HCT116 (cell line): Measurements from ENCODE around the gene SNCAIP. TPM values are rescaled to one million over a fixed set of nuclear protein-coding genes. Genes with fewer than 3 reads are reported as not detected.

Experiments
- ATAC-seq: fragments of 200-7000 bp; cut with Tn5 transposase; 2 replicates; pipeline ENCODE4 v1.9.1; 2020; ENCODE audit warnings: mild to moderate bottlenecking, moderate library complexity
- BruUV-seq: library from RNA; stranded (reverse); fragments of 400-500 nt; replicated peaks from 2 replicates; lab custom pipeline; 2021; lab: Mats Ljungman, UMichigan
- CTCF ChIA-PET: fragments of 300-600 bp; sonication (Branson Sonifier 250); formaldehyde crosslinking; loops from one replicate; lab custom pipeline; 2021; ENCODE audit warnings: antibody characterized with exemption; lab: Charles Lee
- POLR2A ChIA-PET: fragments of 300-600, 350-600 bp; sonication (Branson Sonifier 250); formaldehyde crosslinking; loops from one replicate; lab custom pipeline; 2021; ENCODE audit warnings: antibody characterized with exemption; lab: Charles Lee
- RAD21 ChIA-PET, 2 experiments: fragments of 300-600 bp; sonication (Branson Sonifier 250); formaldehyde crosslinking; loops; one replicate each; lab custom pipeline; 2023; ENCODE audit warnings: low total read pairs in 2 of 2; ENCODE audit not compliant: uncharacterized antibody in 2 of 2, unreplicated experiment in 2 of 2, low non-redundant PET in 1 of 2; lab: Charles Lee
- DNase-seq: peaks from one replicate; pipeline ENCODE4 v3.0.0-alpha.2; 2010; ENCODE audit warnings: low read depth, low spot score
- H2AFZ ChIP-seq: fragments of 200-600 bp; shearing (Covaris generic), sonication (generic); 2 replicates; pipeline ENCODE4 v1.6.1; 2017; ENCODE audit warnings: low read depth, mixed run types, mixed read lengths, antibody characterized with exemption, low read length; ENCODE audit not compliant: poor library complexity, severe bottlenecking
- H3K27ac ChIP-seq: 2 replicates; pipeline ENCODE4 v1.5.1; 2012; ENCODE audit warnings: low read depth, low read length
- H3K27me3 ChIP-seq: fragments of 200-600 bp; sonication (generic); 2 replicates; pipeline ENCODE4 v1.6.1; 2016; ENCODE audit warnings: mixed run types, low read length, mixed read lengths; ENCODE audit not compliant: insufficient read depth
- H3K36me3 ChIP-seq, 2 experiments: fragments of 200-500 bp in 1 of 2; fragments of 200-600 bp in 1 of 2; sonication (Bioruptor generic) in 1 of 2; sonication (generic) in 1 of 2; 2 replicates each; pipeline versions ENCODE4 v1.5.1 to v1.6.1; 2014 to 2016; ENCODE audit warnings: low read length in 2 of 2, inconsistent platforms in 1 of 2, mixed read lengths in 1 of 2, mixed run types in 1 of 2; ENCODE audit not compliant: insufficient read depth in 2 of 2, control insufficient read depth in 1 of 2
- H3K4me1 ChIP-seq, 2 experiments: fragments of 200-600 bp in 1 of 2; sonication (generic) in 1 of 2; 2 replicates each; pipeline versions ENCODE4 v1.5.1 to v1.6.1; 2012 to 2017; ENCODE audit warnings: low read length in 2 of 2, inconsistent platforms in 1 of 2, mild to moderate bottlenecking in 1 of 2, mixed read lengths in 1 of 2, mixed run types in 1 of 2, moderate library complexity in 1 of 2; ENCODE audit not compliant: insufficient read depth in 2 of 2, control insufficient read depth in 1 of 2
- H3K4me2 ChIP-seq: fragments of 200-600 bp; sonication (generic); 2 replicates; pipeline ENCODE4 v1.6.1; 2017; ENCODE audit warnings: mixed run types, low read length, mixed read lengths
- H3K4me3 ChIP-seq, 2 experiments: fragments of 200-600 bp in 1 of 2; sonication (generic) in 1 of 2; replicated peaks in 1 of 2; 2 replicates each; pipeline ENCODE4 v1.5.1; 2011 to 2016; ENCODE audit warnings: low read length in 2 of 2, control low read depth in 1 of 2, low read depth in 1 of 2, mild to moderate bottlenecking in 1 of 2, mixed read lengths in 1 of 2, mixed run types in 1 of 2
- H3K79me2 ChIP-seq: fragments of 200-600 bp; sonication (generic); 2 replicates; pipeline ENCODE4 v1.6.1; 2017; ENCODE audit warnings: mild to moderate bottlenecking, mixed run types, low read length, moderate library complexity, mixed read lengths; ENCODE audit not compliant: insufficient read depth
- H3K9ac ChIP-seq: fragments of 200-600 bp; sonication (generic); 2 replicates; pipeline ENCODE4 v1.6.1; 2016; ENCODE audit warnings: low read length, mixed read lengths
- H3K9me2 ChIP-seq: fragments of 200-600 bp; sonication (generic), shearing (Covaris generic); 2 replicates; pipeline ENCODE4 v1.6.1; 2017; ENCODE audit warnings: mixed run types, mild to moderate bottlenecking, moderate library complexity; ENCODE audit not compliant: insufficient read depth
- H3K9me3 ChIP-seq, 2 experiments: fragments of 200-500 bp in 1 of 2; fragments of 200-600 bp in 1 of 2; sonication (Bioruptor generic) in 1 of 2; sonication (generic) in 1 of 2; 2 replicates each; pipeline ENCODE4 v1.6.1; 2014 to 2017; ENCODE audit warnings: low read length in 2 of 2, mixed read lengths in 2 of 2, inconsistent platforms in 1 of 2, low read depth in 1 of 2, mild to moderate bottlenecking in 1 of 2, mixed run types in 1 of 2, moderate library complexity in 1 of 2; ENCODE audit not compliant: control insufficient read depth in 1 of 2, insufficient read depth in 1 of 2
- H4K20me1 ChIP-seq: fragments of 200-600 bp; sonication (generic), shearing (Covaris generic); 2 replicates; pipeline ENCODE4 v1.6.1; 2017; ENCODE audit warnings: mixed run types, mild to moderate bottlenecking, moderate library complexity; ENCODE audit not compliant: insufficient read depth
- CBX3 ChIP-seq: IDR thresholded peaks from 2 replicates; pipeline ENCODE4 v1.6.1; 2012; ENCODE audit warnings: low read depth
- FOSL1 ChIP-seq: IDR thresholded peaks from 2 replicates; pipeline ENCODE4 v1.6.1; 2012; ENCODE audit warnings: low read depth
- MAX ChIP-seq: IDR thresholded peaks from 2 replicates; pipeline ENCODE4 v1.6.1; 2012
- RAD21 ChIP-seq: IDR thresholded peaks from 2 replicates; pipeline ENCODE4 v1.6.1; 2012; ENCODE audit warnings: low read depth, mild to moderate bottlenecking
- REST ChIP-seq: IDR thresholded peaks from 2 replicates; pipeline ENCODE4 v1.6.1; 2012; ENCODE audit warnings: low read depth
- SIN3A ChIP-seq: IDR thresholded peaks from 2 replicates; pipeline ENCODE4 v1.6.1; 2012; ENCODE audit warnings: low read depth
- SP1 ChIP-seq: IDR thresholded peaks from 2 replicates; pipeline ENCODE4 v1.6.1; 2012; ENCODE audit warnings: low read depth
- TCF7L2 ChIP-seq: IDR thresholded peaks from 2 replicates; pipeline ENCODE4 v1.7.0; 2011; ENCODE audit warnings: borderline replicate concordance, inconsistent platforms; ENCODE audit not compliant: insufficient read depth, insufficient read length; ENCODE audit errors: extremely low read depth
- YY1 ChIP-seq: IDR thresholded peaks from 2 replicates; pipeline ENCODE4 v1.6.1; 2011; ENCODE audit warnings: low read length, low read depth, moderate library complexity, mild to moderate bottlenecking; ENCODE audit not compliant: insufficient replicate concordance; ENCODE audit errors: extremely low read depth
- ZBTB33 ChIP-seq: IDR thresholded peaks from 2 replicates; pipeline ENCODE4 v1.6.1; 2011; ENCODE audit warnings: mild to moderate bottlenecking, low read length, moderate library complexity; ENCODE audit not compliant: insufficient replicate concordance; ENCODE audit errors: extremely low read depth
- intact Hi-C: fragments of 100-400 bp; cut with micrococcal nuclease; formaldehyde crosslinking; loops from 2 replicates; pipeline ENCODE4 v1.10.0; 2022
- total RNA-seq: library from RNA; stranded (reverse); gene quantifications from one replicate; pipeline ENCODE4 v1.2.1, GENCODE V29; 2021; ENCODE audit not compliant: unreplicated experiment

Gene SNCAIP
- total RNA-seq, 1 experiment from 2014 or later, result not detected

GRCh38 chr5:122392224-122392623 lies 80.2 kb downstream of the SNCAIP start (continued):
- no peak for TF ChIP-seq ZBTB33
- no peak for TF ChIP-seq SIN3A
- TF ChIP-seq YY1, result no peak

GRCh38 chr5:122392824-122393223 lies 80.8 kb downstream of the SNCAIP start:
- no peaks in the 10 kb centered on the region for H3K36me3 ChIP-seq
- no peaks in the 10 kb centered on the region for H3K4me1 ChIP-seq
- H4K20me1 ChIP-seq, result no peaks in the 10 kb centered on the region
- no peak for DNase-seq
- no peaks in the 10 kb centered on the region for H3K79me2 ChIP-seq
- no TSS peak for BruUV-seq
- H3K27me3 ChIP-seq, result peaks cover 3% of the 10 kb centered on the region; the same call in 1 of the 2 replicates
- ATAC-seq, result no peak
- no peak overlapping the region for H3K27ac ChIP-seq
- RAD21 ChIA-PET, result no interaction called here
- POLR2A ChIA-PET, result no interaction called here
- no peak overlapping the region for H3K9ac ChIP-seq
- CTCF ChIA-PET, result no interaction called here
- no peak overlapping the region for H2AFZ ChIP-seq
- H3K4me2 ChIP-seq, result no peak overlapping the region
- intact Hi-C loops, result no loop called here
- no peak overlapping the region for H3K4me3 ChIP-seq
- H3K9me3 ChIP-seq, result no peaks in the 10 kb centered on the region
- no peaks in the 10 kb centered on the region for H3K9me2 ChIP-seq
- TF ChIP-seq TCF7L2, result no peak
- no peak for TF ChIP-seq CBX3
- no peak for TF ChIP-seq RAD21
- TF ChIP-seq FOSL1, result no peak
- TF ChIP-seq MAX, result no peak
- TF ChIP-seq REST, result no peak
- no peak for TF ChIP-seq SP1
